Parathyroid adenoma (tissue), 2 donors: ENCODE measurements around the gene DIP2C.

Source experiments
- H2AFZ ChIP-seq: fragments of 300-600 bp; sonication (generic); one replicate; pipeline ENCODE4 v1.7.0; 2017; ENCODE audit warnings: antibody characterized with exemption, mild to moderate bottlenecking
- H3K27ac ChIP-seq: fragments of 300-600 bp; sonication (generic); one replicate; pipeline ENCODE4 v1.7.0; 2017
- H3K27me3 ChIP-seq: fragments of 300-600 bp; sonication (generic); one replicate; pipeline ENCODE4 v1.7.0; 2017; ENCODE audit warnings: low read length; ENCODE audit not compliant: control insufficient read depth, insufficient read depth
- H3K36me3 ChIP-seq: fragments of 300-600 bp; sonication (generic); one replicate; pipeline ENCODE4 v1.7.0; 2017; ENCODE audit warnings: low read length; ENCODE audit not compliant: control insufficient read depth, insufficient read depth
- H3K4me1 ChIP-seq: fragments of 300-600 bp; sonication (generic); one replicate; pipeline ENCODE4 v1.7.0; 2017; ENCODE audit warnings: control low read depth
- H3K4me2 ChIP-seq: fragments of 300-600 bp; sonication (generic); one replicate; pipeline ENCODE4 v1.7.0; 2017; ENCODE audit warnings: low read length
- H3K4me3 ChIP-seq: fragments of 300-600 bp; sonication (generic); one replicate; pipeline ENCODE4 v1.7.0; 2017; ENCODE audit warnings: low read depth, low read length
- H3K79me2 ChIP-seq: fragments of 300-600 bp; sonication (generic); one replicate; pipeline ENCODE4 v1.7.0; 2017; ENCODE audit warnings: control low read depth
- H3K9ac ChIP-seq: fragments of 300-600 bp; sonication (generic); one replicate; pipeline ENCODE4 v1.7.0; 2017; ENCODE audit warnings: mild to moderate bottlenecking
- H3K9me3 ChIP-seq: fragments of 300-600 bp; sonication (generic); one replicate; pipeline ENCODE4 v1.7.0; 2017; ENCODE audit warnings: low read length; ENCODE audit not compliant: control insufficient read depth
- CTCF ChIP-seq: fragments of 300-600 bp; sonication (generic); IDR thresholded peaks from one replicate; pipeline ENCODE4 v1.7.0; 2017; ENCODE audit warnings: antibody characterized with exemption, mild to moderate bottlenecking
- donor health status: primary hyperparathyroidism.

DIP2C gene

GRCh38 chr10:331186-331585 lies 358.3 kb downstream of the DIP2C start:
- H3K36me3 ChIP-seq, result no peaks in the 10 kb centered on the region
- no peak overlapping the region for H2AFZ ChIP-seq
- no peaks in the 10 kb centered on the region for H3K27me3 ChIP-seq
- no peak for TF ChIP-seq CTCF
- no peaks in the 10 kb centered on the region for H3K79me2 ChIP-seq
- no peak overlapping the region for H3K9ac ChIP-seq
- no peaks in the 10 kb centered on the region for H3K9me3 ChIP-seq
- no peak overlapping the region for H3K4me2 ChIP-seq
- H3K4me3 ChIP-seq, result no peak overlapping the region
- H3K27ac ChIP-seq, result no peak overlapping the region
- peaks cover 5% of the 10 kb centered on the region for H3K4me1 ChIP-seq

- H3K4me2 ChIP-seq, result peak overlapping the region; percentile 44
- H3K79me2 ChIP-seq, result no peaks in the 10 kb centered on the region
- H3K27ac ChIP-seq, result peak overlapping the region; percentile 79
- peak overlapping the region; percentile 82 for H2AFZ ChIP-seq
- H3K4me1 ChIP-seq, result peaks cover 5% of the 10 kb centered on the region
- no peak overlapping the region for H3K9ac ChIP-seq
- no peaks in the 10 kb centered on the region for H3K9me3 ChIP-seq
- TF ChIP-seq CTCF, result peak; percentile 19
- H3K4me3 ChIP-seq, result peak overlapping the region; percentile 11
- no peaks in the 10 kb centered on the region for H3K27me3 ChIP-seq
- H3K36me3 ChIP-seq, result no peaks in the 10 kb centered on the region
Observed at GRCh38 chr10:329361-330099, 359.9 kb downstream of the DIP2C start.

GRCh38 chr10:327889-328852 lies 361.3 kb downstream of the DIP2C start:
- no peaks in the 10 kb centered on the region for H3K9me3 ChIP-seq
- H3K4me2 ChIP-seq, result no peak overlapping the region
- peaks cover 5% of the 10 kb centered on the region for H3K4me1 ChIP-seq
- H3K79me2 ChIP-seq, result no peaks in the 10 kb centered on the region
- no peak overlapping the region for H3K4me3 ChIP-seq
- no peak overlapping the region for H2AFZ ChIP-seq
- TF ChIP-seq CTCF, result no peak
- H3K27ac ChIP-seq, result no peak overlapping the region
- H3K9ac ChIP-seq, result no peak overlapping the region
- no peaks in the 10 kb centered on the region for H3K27me3 ChIP-seq
- H3K36me3 ChIP-seq, result no peaks in the 10 kb centered on the region

- TF ChIP-seq CTCF, result no peak
- Histone ChIP-seq H3K4me3 (no peak overlapping the region), H3K27ac (no peak overlapping the region), H3K36me3 (no peaks in the 10 kb centered on the region), H3K9ac (no peak overlapping the region), H3K4me2 (no peak overlapping the region), H3K9me3 (no peaks in the 10 kb centered on the region), H3K4me1 (peaks cover 5% of the 10 kb centered on the region), H3K27me3 (no peaks in the 10 kb centered on the region), H3K79me2 (no peaks in the 10 kb centered on the region), H2AFZ (no peak overlapping the region)
Observed at GRCh38 chr10:326894-327635, 362.4 kb downstream of the DIP2C start.
